GM12865 (cell line): ENCODE data around the gene GSPT1.

Experiments
- DNase-seq: peaks from one replicate; pipeline ENCODE4 v3.0.0; 2010; ENCODE audit warnings: low read depth
- H3K4me3 ChIP-seq: 2 replicates; pipeline ENCODE4 v1.5.1; 2011; ENCODE audit warnings: mild to moderate bottlenecking, low read depth, low read length, control low read depth
- TF ChIP-seq, protein P1 (sequence below): IDR thresholded peaks from 2 replicates; pipeline ENCODE4 v1.5.1; 2011; ENCODE audit warnings: low read length, control low read depth, low read depth, inconsistent platforms; ENCODE audit not compliant: insufficient read depth; ENCODE audit errors: missing control alignments

GSPT1 gene

DNA sequence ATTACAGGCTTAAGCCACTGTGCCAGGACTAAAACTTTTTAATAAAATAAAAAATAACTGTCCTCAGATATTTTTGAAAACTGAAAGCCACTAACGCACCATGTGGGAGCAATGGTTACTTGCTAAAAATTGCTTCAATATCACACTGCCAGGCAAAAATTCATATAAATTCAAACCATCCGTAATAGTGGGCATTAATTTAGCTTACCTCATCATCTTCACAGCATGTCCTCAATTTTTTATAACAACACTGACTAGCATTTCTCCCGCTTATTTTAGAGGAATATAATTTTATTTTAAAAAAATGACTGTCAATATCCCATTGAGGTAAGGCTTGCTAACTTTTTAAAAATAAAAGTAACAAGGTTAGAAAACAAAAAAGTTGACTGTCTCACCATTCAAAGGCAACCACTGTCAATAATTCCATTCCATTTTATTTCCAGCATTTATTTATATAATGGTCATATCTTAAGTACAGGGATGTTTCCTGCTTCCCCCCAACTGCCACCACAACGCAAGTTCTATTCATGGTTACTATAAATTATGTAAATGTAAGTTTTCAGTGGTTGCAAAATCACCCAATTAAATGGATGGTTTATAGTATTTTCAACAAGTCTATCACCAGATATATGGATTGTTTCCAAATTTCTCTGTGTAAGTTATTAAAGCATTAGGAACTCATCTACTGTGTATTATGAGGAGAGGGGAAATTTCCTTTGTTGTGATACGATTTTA, 25.4 kb downstream of the GSPT1 start:
- TF ChIP-seq, protein P1, sequence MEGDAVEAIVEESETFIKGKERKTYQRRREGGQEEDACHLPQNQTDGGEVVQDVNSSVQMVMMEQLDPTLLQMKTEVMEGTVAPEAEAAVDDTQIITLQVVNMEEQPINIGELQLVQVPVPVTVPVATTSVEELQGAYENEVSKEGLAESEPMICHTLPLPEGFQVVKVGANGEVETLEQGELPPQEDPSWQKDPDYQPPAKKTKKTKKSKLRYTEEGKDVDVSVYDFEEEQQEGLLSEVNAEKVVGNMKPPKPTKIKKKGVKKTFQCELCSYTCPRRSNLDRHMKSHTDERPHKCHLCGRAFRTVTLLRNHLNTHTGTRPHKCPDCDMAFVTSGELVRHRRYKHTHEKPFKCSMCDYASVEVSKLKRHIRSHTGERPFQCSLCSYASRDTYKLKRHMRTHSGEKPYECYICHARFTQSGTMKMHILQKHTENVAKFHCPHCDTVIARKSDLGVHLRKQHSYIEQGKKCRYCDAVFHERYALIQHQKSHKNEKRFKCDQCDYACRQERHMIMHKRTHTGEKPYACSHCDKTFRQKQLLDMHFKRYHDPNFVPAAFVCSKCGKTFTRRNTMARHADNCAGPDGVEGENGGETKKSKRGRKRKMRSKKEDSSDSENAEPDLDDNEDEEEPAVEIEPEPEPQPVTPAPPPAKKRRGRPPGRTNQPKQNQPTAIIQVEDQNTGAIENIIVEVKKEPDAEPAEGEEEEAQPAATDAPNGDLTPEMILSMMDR: no peak
- DNase-seq: no peak

DNA sequence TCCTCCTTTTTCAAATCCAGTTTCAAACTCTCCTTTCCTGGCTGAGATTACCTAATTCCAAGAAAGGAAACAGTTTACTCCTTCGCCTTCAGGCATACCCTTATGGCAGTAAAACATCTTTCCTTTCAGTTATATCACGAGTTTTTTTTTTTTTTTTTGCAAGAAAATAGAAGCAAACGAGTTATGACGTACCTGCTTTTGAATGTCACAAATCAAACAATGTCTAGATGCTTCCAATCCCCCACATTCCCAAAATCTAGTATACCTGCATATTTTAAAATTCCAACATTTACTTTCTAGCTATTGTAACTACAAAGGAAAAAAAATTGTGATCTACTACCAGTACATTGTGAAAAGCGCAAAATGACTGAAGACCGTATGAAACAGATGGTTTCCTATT, 28.9 kb downstream of the GSPT1 start:
- no peak overlapping the region for H3K4me3 ChIP-seq
- TF ChIP-seq, protein P1: no peak

More for the DNA sequence above, 25.4 kb downstream of the GSPT1 start:
- H3K4me3 ChIP-seq: no peak overlapping the region

DNA sequence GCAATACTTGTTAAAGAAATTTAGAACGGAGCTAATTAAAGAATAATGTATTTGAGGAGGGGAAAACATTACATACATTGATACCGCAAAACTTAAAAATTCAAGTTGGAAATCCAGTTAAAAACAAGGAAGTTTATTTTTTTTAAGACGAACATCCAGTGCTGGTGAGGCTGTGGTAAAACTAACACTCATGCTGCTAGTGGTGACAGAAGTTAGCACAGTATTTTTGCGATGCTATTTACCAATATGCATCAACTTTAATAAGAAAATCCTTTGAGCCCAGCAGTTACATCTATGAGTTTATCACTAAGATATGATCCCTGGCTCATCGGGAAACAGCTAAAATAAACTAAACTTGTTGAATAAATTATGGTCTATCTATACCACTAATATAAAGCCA, 31.7 kb downstream of the GSPT1 start:
- no peak overlapping the region for H3K4me3 ChIP-seq
- no peak for DNase-seq
- TF ChIP-seq, protein P1: no peak

More for the DNA sequence above, 28.9 kb downstream of the GSPT1 start:
- no peak for DNase-seq

DNA sequence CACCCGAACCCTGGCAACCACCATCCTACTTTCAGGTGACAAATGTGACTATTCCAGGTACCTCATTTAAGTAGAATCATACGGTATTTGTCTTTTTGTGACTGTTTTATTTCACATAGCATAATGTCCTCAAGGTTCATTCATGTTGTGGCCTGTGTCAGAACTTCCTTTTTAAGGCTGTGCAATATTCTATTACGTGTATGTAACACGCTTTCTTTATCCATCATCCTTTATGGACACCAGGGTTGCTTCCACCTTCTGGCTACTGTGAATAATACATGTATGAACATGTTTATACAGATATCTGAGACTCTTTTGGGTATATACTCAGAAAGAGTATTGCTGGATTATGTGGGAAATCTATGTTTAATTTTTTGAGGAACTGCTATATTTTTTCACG, 35.7 kb downstream of the GSPT1 start:
- DNase-seq: no peak
- no peak overlapping the region for H3K4me3 ChIP-seq
- TF ChIP-seq, protein P1: no peak

DNA sequence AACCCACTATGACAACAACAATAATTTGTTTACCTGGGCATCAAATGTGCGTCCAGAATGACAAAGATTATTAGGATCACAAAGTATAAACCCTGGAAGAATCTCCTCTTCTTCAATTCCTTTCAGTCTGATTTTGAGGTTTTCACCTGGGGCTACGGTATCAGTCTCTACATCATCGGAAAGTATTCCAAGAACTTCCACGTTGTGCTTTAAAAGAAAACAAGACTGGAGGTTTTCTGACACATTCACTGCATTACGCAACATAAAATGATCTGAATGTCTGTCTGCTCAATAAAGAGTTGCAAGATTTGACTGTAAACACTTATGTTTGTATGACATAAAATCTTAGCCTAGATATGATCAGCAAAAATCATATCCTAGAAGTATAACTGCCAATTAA, 38.4 kb downstream of the GSPT1 start:
- no peak for DNase-seq
- TF ChIP-seq, protein P1: no peak
- no peak overlapping the region for H3K4me3 ChIP-seq

DNA sequence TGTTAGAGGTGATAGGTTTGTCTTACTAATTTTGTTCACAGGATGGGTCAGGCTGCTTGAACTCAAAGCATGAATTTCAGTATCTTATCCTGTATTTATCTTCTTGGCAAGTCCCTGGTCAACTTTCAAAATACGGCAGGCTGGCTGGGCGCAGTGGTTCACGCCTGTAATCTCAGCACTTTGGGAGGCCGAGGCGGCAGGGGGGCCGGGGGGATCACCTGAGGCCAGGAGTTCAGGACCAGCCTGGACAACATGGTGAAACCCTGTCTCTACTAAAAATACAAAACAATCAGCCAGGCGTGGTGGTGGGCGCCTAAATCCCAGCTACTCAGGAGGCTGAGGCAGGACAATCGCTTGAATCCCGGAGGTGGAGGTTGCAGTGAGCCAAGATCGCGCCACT, 39.5 kb downstream of the GSPT1 start:
- TF ChIP-seq, protein P1: no peak
- no peak for DNase-seq
- no peak overlapping the region for H3K4me3 ChIP-seq

DNA sequence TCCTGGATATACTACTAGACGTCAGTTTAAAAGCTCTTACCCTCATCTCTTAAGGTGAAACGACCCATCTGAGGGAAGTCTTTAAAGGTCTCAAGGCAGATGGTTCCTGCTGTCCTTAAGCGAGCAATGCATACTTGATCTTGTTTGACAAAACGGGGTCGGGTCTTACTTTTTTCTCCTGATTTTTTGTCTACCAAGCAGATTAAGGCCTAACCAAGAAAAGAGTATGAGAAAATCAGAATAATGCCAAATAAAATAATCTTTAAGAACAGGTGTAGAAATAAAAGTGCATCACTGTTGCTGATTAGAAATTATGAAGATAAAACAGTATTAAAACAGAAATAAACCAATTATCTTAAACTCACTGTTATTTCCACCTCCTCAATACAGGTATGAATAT, 40.0 kb downstream of the GSPT1 start:
- no peak overlapping the region for H3K4me3 ChIP-seq
- TF ChIP-seq, protein P1: no peak
- no peak for DNase-seq
